C4-2B (cell line): ENCODE data around the gene RAB22A.

Source experiments
- ZFX ChIP-seq: fragments of 450-650 bp; IDR thresholded peaks from 2 replicates; pipeline ENCODE4 v1.6.1; 2017
- TF ChIP-seq, protein P1 (sequence below): fragments of 450-650 bp; conservative IDR thresholded peaks from 2 replicates; pipeline ENCODE4 v1.5.1; 2017; ENCODE audit warnings: mild to moderate bottlenecking

DNA sequence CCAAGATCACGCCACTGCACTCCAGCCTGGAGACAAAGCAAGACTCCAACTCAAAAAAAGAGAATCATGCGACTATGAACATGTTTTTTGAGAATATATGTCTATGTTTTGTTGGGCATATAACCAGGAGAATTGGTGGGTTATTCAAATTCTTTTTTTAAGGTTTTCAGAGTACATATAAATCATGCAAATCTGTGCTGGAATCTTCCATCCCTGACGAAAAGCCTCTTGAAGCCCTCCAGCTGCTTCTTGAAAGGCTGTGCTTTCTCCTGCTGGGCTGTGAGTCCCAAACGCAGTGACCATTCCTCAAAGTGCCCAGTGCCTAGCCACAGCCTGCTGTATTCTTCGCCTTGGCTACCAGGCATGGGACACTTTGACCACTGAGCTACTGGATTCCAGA, 9.2 kb upstream of the RAB22A start:
- TF ChIP-seq, protein P1, sequence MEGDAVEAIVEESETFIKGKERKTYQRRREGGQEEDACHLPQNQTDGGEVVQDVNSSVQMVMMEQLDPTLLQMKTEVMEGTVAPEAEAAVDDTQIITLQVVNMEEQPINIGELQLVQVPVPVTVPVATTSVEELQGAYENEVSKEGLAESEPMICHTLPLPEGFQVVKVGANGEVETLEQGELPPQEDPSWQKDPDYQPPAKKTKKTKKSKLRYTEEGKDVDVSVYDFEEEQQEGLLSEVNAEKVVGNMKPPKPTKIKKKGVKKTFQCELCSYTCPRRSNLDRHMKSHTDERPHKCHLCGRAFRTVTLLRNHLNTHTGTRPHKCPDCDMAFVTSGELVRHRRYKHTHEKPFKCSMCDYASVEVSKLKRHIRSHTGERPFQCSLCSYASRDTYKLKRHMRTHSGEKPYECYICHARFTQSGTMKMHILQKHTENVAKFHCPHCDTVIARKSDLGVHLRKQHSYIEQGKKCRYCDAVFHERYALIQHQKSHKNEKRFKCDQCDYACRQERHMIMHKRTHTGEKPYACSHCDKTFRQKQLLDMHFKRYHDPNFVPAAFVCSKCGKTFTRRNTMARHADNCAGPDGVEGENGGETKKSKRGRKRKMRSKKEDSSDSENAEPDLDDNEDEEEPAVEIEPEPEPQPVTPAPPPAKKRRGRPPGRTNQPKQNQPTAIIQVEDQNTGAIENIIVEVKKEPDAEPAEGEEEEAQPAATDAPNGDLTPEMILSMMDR, result no peak
- TF ChIP-seq ZFX, result no peak
